Left colon (tissue), 2 donors: ENCODE results near the gene ZNF74. TPM values are rescaled to one million over a fixed set of nuclear protein-coding genes. Genes with fewer than 3 reads are reported as not detected.
"Not testable (repeated sequence)": the region's sequence is repeated elsewhere in the genome, so short reads cannot be mapped to it uniquely, and the experiment has no call there.

Source experiments
- ATAC-seq: fragments of 200-7000 bp; cut with Tn5 transposase; one replicate; pipeline ENCODE4 v1.9.1; 2020; ENCODE audit warnings: mild to moderate bottlenecking, moderate library complexity
- DNase-seq, 2 donors: peaks; one replicate each; pipeline ENCODE4 v3.0.0-alpha.2; 2020
- intact Hi-C, 2 donors: fragments of 100-400 bp; cut with DNase I in 1 of 2; cut with micrococcal nuclease in 1 of 2; formaldehyde crosslinking; loops; one replicate each; pipeline versions ENCODE4 v1.11.2 to v1.14.0; 2022; cut with DNase I, micrococcal nuclease
- total RNA-seq, 2 donors: library from RNA; stranded (reverse); fragmentation: NEBNext Ultra II Directional; extraction: Animal tissue kit (Norgen Biotek cat#: 25700); gene quantifications; one replicate each; pipeline ENCODE4 v1.2.1, GENCODE V29; 2021
- donor health status: DM: no; HTN: no; CAD: no.
- donor health status: DM: yes; HTN: yes; CAD: no.

The ZNF74 gene
- total RNA-seq, 2 donors from 2014 or later: 5.5 to 7.2 TPM

DNA sequence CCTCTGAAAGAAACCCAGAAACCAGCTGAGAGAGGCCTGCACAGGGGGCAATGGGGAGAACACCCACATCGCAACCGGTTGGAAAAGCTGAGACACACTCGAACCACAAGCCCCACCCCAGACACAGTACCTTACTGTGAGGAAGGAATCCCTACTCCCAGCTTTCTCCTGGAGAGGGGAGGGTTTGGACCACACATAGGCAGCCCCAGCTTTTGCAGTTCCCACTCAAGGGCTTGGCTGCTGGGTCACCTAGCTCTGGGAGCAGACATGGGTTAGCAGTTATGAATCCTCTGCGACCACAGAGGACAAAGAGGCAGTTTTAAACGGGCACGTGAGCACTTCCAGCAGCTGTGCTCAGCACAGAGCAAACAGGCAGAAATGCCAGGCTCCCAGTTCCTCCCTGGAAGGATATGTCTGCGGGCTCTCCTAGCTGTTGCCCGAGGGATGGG is 21.5 kb upstream of the ZNF74 start:
- ATAC-seq, DNase-seq, intact Hi-C loops: not testable (repeated sequence)

DNA sequence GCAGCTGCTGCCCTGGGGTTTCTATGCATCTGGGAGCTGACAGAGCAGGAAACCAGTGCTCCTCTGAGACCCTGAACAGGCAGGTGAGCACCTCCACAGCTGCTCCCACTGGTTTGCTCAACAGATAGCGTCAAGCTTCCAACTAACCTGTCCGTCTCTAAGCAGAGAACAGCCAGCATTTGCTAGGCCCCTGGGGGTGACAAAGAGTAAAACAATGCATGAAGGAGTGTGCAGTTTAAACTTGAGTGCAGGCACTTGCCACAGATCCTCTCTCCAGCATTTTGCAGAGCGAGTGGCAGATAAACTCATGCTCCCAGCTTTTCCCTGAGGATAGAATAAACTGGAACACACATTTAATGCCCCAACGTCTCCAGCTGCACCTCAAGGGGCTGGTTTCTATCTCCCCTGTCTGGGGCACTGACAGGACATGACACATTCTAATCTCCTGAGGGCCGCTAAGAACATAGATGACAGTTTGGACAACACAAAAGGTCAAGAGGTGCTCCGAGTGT is 20.7 kb upstream of the ZNF74 start:
- DNase-seq, ATAC-seq, intact Hi-C loops: not testable (repeated sequence)

DNA sequence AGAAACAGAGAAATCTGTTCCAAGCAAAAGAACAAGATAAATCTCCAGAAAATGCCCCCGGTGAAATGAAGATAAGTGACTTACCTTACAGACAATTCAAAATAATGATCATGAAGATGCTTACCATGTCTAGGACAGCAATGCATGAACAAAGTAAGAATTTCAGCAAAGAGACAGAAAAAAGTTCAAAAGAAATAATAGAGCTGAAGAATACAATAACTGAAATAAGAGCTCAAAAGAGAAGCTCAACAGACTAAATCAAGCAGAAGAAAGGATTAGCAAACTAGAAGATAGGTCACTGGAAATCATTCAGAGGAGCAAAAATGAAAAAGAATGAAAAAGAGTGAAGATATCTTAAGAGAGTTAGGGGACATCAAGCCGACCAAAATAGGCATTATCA is 19.8 kb upstream of the ZNF74 start:
- DNase-seq, intact Hi-C loops, ATAC-seq: not testable (repeated sequence)

DNA sequence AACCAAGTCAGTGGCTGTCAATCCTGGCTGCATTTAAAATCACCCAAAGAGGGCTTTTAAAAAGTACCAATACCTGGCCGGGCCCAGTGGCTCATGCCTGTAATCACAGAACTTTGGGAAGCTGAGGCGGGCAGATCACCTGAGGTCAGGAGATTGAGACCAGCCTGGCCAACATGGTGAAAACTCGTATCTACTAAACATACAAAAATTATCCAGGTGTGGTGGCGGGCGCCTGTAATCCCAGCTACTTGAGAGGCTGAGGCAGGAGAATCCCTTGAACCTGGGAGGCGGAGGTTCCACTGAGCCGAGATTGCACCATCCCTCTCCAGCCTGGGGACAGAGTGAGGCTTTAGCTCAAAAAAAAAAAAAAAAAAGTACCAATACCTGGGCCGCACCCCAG is 17.7 kb upstream of the ZNF74 start:
- ATAC-seq, intact Hi-C loops, DNase-seq: not testable (repeated sequence)

DNA sequence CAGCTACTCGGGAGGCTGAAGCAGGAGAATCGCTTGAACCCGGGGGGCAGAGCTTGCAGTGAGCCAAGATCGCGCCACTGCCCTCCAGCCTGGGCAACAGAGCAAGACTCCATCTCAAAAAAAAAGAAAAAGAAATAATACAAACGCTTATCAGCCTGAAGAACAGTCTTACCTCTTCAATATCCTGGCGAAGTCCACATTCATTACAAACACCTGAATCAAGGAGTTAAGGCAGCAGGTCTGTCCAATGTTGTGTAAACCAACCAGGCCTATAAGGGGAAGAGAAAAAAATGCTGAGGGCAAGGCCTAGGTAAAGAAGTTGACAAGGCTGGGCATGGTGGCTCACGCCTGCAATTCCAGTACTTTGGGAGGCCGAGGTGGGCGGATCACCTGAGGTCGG is 17.0 kb upstream of the ZNF74 start:
- intact Hi-C loops, ATAC-seq, DNase-seq: not testable (repeated sequence)

DNA sequence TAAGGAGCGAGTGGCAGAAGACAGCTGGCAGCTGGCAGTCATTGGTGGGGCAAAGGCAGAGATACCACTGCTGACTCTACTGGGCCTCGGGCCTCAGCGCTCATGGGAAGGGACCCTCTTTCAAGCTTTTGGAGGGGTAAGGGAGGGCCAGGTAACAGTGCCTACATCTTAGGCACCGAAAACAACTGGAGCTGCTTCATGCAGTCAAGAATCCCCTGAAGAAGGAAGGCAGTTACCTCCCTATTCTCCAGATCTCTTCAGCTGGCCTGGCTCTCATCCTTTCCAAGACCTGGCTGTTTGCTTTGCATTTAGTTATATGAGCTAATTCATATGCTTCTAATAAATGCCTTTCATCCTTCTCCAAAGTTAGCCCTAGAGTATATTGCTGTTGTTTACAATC is 15.8 kb upstream of the ZNF74 start:
- ATAC-seq: no peak
- intact Hi-C loops: no loop called here
- DNase-seq: no peak

DNA sequence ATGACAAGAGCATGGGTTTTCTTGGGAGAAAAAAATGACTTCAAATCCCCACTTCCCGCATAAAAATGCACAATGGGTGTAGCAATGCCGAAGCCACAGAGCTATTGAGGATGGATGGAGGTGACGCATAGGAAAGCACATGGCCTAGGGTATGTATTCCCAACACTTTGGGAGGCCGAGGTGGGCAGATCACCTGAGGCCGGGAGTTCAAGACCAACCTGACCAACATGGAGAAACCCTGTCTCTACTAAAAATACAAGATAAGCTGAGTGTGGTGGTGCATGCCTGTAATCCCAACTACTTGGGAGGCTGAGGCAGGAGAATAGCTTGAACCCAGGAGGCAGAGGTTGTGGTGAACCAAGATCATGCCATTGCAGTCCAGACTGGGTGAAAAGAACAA is 15.3 kb upstream of the ZNF74 start:
- intact Hi-C loops, ATAC-seq, DNase-seq: not testable (repeated sequence)

DNA sequence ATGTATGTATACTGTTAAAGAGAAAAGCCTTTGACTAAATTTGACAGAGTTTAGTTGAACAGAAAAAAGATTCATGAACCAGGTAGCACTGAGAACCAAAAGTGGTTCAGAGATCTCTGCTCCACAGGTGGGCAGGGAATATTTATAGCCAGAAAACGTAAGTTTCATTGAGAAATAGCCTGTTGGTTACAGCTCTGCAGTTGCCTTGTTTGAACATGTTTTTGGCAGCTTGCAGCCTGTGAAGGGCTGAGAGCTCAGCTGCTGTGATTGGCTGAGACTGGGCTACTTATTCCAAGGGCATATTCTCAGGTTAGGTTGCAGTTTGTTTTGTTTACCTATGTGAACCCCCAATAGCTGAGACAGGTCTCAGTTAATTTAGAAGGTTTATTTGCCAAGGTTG is 13.5 kb upstream of the ZNF74 start:
- no peak for ATAC-seq
- intact Hi-C loops: no loop called here
- no peak for DNase-seq

DNA sequence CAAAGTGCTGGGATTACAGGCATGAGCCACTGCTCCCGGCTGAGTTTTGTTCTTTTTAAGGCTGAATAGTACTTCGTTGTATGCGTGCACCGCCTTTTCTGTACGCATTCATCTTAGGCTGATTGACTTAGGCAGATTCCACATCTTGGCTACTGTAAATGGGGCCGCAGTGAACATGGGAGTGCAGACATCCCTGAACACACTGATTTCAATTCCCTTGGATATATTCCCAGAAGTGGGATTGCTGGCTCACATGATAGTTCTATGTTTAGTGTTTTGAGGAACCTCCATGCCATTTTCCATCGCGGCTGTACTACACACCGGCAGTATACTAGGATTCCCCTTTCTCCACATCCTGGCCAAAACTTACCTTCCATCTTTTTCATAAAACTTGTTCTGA is 10.4 kb upstream of the ZNF74 start:
- intact Hi-C loops: no loop called here
- DNase-seq (no peak), ATAC-seq (no peak)

DNA sequence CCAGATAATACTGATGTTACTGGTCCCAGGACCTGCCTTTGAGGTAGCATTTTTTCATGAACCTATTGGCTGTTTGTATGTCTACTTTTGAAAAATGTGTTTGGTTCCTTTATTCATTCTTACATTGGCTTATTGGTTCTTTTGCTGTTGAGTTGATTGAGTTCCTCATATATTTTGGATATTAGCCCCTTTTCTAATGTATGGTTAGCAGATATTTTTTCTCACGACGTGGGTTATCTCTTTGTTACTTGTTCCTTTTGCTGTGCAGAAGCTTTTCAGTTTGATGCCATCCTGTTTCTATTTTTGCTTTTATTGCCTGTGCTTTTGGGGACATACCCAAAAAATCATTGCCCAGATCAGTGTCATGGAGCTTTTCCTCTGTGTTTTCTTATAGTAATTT is 9.8 kb upstream of the ZNF74 start:
- no peak for ATAC-seq
- intact Hi-C loops: no loop called here
- no peak for DNase-seq

DNA sequence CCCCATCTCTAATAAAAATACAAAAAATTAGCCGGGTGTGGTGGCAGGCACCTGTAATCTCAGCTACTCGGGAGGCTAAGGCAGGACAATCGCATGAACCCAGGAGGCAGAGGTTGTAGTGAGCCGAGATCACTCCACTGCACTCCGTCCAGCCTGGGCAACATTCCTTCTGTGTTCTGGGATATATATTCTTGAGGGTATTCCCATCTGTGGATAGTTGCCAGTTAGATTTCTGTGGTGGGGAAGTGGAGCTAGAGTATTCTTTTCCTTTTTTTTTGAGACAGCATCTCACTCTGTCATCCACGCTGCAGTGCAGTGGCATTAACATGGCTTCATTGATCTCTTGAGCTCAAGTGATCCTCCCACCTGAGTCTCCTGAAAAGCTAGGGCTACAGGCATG is 9.1 kb upstream of the ZNF74 start:
- intact Hi-C loops: no loop called here
- DNase-seq (no peak), ATAC-seq (no peak)

DNA sequence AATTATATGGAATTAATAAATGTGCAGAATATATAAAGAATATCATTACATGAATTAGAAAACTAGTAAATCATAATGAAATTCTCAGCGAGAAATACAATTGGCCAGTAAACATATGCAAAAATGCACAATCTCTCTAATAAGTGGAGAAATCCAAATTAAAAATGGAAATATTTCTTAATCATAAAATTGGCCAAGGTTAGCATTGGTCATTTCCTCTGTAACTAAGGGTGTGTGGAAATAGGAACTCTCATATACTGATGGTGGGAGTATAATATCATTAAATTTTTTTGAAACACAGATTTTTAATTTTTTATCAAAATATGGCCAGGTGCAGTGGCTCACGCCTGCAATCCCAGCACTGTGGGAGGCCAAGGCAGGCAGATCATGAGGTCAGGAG is 7.6 kb upstream of the ZNF74 start:
- no peak for DNase-seq
- intact Hi-C loops: no loop called here
- ATAC-seq: no peak

DNA sequence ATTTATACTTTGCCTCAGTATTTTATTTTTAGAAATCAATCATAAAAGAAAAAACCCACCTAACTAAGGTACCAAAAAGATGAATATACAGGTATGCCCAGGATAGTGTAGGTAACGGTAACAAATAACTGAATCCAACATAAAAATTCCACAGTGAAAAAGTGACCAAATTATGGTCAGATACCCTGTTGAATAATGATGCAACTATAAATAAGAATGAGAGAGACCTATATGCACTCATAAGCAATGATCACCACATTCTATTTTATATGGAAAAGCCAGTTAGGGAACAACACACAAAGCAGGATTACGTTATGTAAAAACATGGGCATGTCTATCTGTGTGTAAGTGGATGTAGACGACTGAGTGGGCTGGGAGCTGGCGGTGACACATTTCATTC is 7.0 kb upstream of the ZNF74 start:
- no peak for ATAC-seq
- intact Hi-C loops: no loop called here
- no peak for DNase-seq

DNA sequence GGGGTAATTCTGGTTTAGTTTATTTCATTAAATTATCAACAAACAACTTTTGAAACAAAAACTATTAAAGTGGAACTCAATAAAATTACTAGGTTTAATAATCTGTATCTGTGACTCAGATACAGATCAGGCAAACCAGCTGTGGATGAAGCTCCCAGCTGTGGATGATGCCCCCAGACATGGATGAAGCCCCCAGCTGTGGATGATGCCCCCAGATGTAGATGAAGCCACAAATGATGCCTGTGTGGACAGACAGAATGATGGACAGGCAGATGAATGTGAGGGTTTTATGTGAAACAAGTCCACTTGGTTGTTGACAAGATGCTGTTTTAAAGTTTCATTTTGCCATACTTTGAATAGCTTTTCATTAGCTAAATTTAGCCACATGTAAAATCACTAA is 5.8 kb upstream of the ZNF74 start:
- ATAC-seq (no peak), DNase-seq (no peak)
- intact Hi-C loops: no loop called here

DNA sequence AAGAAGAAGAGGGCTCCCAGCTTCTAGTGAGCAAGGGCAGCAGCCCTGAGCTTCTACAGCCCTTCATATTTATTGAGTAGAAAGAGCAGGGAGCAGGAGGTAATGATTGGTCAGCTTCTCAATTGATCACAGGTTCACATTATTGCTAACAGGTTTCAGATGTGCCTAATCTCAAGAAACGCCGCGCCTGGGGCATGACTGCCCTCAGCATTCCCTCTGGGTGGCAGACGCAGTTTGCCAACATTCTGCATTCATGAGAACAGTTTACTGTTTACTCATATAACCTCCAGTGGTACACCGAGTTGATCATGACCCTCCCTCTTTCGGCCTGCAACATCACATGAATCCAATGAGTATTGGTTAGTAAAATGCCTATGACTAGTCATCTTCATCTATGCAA is 4.7 kb upstream of the ZNF74 start:
- DNase-seq (no peak), ATAC-seq (no peak)
- intact Hi-C loops: no loop called here

DNA sequence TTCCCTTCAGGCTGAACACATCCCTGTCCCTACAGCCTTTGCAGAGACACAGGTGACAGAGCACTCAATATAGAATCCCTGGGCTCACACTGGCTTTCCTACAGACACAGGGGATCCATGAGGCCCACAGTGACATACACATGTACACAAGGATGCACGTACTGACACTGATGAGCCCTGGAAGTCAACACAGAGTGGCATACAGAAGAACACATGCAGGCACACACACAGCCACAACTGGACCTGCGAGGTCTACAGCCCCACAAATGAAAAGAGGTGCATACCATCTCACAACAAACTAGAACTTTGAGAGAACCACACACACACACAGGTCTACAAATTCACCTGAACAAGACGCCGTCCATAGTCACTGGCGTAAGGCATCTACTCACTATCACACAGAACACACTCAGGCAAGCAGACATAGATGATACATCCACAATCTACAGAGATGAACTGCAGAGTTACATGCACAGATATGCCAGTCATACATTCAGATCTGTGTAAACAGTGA is 3.5 kb upstream of the ZNF74 start:
- intact Hi-C loops: no loop called here
- DNase-seq (no peak), ATAC-seq (no peak)

DNA sequence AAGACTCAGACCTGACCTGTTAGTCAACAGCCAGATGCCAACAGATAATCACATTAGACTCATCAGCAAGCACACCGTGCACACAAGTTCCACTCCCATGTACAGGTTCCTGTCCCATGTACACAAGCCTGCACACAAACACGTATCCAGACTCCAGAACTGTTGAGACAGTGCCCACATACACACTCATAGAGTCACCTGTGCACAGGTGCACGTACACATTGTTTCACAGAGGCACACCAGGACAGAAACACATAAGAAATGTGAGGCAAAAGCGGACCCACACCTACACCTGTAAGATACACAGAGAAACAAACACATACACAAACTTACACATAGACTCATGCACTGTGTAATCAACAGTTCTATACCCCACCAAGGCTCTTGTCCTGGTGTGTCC is 2.7 kb upstream of the ZNF74 start:
- DNase-seq (no peak), ATAC-seq (no peak)
- intact Hi-C loops: no loop called here

DNA sequence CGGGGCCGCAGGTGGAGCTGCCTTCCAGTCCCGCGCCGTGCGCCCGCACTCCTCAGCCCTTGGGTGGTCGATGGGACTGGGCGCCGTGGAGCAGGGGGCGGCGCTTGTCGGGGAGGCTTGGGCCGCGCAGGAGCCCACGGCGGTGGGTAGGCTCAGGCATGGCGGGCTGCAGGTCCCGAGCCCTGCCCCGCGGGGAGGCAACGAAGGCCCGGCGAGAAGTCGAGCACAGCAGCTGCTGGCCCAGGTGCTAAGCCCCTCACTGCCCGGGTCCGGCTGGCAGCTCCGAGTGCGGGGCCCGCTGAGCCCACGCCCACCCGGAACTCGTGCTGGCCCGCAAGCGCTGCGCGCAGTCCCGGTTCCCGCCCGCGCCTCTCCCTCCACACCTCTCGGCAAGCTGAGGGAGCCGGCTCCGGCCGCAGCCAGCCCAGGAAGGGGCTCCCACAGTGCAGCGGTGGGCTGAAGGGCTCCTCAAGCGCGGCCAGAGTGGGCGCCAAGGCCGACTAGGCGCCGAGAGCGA is 1.5 kb upstream of the ZNF74 start:
- DNase-seq, ATAC-seq, intact Hi-C loops: not testable (repeated sequence)

DNA sequence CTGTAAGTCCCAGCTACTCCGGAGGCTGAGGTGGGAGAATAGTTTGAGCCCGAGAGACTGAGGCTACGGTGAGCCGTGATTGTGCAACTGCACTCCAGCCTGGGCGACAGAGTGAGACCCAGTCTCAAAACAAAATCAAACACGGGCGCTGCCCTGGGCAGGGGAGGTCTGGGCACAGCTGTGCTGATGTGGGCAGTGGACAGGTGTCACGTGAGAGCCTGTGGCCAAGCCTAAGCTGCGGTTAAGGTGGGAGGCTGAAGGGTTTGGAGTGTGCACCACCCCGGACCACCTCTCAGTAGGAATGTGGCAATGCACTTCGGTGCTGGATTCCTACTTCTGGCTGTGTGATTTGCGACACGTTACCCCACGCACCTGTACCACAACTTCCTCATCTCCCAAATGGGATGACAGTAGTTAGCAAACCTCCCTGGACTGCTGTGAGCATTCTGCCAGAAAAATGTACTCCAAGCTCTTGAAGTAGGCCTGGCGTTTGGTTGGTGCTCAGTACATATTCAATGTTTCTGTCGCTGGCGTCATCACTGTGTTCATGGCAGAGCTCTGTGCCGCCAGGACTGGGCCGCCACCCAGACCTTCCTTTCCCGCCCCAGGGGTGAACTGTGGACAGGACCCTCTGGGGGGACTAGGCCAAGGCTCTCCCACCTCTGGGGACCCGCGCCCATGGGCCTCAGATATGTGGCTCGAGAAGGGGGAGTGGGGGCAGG is 807 bp upstream of the ZNF74 start:
- intact Hi-C loops: no loop called here
- DNase-seq (no peak), ATAC-seq (no peak)

DNA sequence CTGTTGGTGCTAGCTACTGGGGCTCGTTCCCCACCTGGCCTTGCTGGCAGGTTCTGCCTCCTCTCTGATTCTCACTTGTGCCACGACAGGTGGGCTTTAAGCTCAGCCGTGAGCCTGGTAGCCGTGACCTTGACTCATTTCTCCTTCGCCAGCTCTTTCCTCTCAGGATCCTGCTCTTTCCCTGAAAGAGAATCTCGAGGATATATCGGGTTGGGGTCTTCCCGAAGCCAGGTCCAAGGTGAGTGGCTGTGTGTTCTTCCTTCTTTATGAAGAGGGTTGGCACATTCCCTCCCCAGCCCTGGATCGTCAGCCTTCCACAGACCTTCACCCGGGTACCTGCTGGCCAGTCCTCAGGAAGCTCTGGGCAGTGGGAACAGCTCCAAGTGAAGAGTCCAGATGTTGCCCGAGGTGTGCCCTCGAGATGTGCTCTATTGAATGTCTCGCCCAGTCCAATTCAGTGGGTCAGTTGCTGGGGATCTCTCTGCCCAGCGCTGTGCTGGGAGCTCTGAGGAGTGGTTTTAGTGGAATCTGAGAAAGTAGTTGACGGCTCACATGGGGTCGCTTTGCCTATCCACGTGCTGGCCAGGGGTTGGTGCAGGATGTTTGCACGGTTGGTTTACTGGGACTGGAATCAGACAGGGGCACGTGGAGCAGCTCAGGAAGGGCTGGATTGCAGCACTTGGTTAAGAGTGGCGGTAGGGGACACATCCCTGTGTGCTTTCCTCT is 1.4 kb downstream of the ZNF74 start:
- no peak for ATAC-seq
- no peak for DNase-seq
- intact Hi-C loops: no loop called here
